B cell (primary cell): ENCODE results near the gene ATAD5. TPM values are rescaled to one million over a fixed set of nuclear protein-coding genes. Genes with fewer than 3 reads are reported as not detected.

Experiments
- ATAC-seq: fragments of 200-7000 bp; cut with Tn5 transposase; one replicate; pipeline ENCODE4 v1.10.0; 2021; ENCODE audit warnings: low read depth, mild to moderate bottlenecking, moderate number of reproducible peaks, moderate library complexity
- CTCF ChIA-PET: fragments of 350-600 bp; sonication (Branson Sonifier 250); formaldehyde crosslinking; loops from one replicate; lab custom pipeline; 2021; ENCODE audit warnings: antibody characterized with exemption, inconsistent platforms; lab: Charles Lee
- POLR2A ChIA-PET: fragments of 350-600 bp; sonication (Branson Sonifier 250); formaldehyde crosslinking; loops from one replicate; lab custom pipeline; 2021; ENCODE audit warnings: antibody characterized with exemption; lab: Charles Lee
- DNase-seq: peaks from one replicate; pipeline ENCODE4 v3.0.0; 2013
- H2AFZ ChIP-seq: 2 replicates; pipeline ENCODE4 v1.6.1; 2012; ENCODE audit warnings: mild to moderate bottlenecking, low read depth, low read length; ENCODE audit not compliant: insufficient read depth, poor library complexity, severe bottlenecking
- H3K27ac ChIP-seq, 2 donors: 1 replicate in 1 of 2; 2 replicates in 1 of 2; pipeline ENCODE4 v1.5.1; 2012 to 2013; ENCODE audit warnings: low read length in 2 of 2, mild to moderate bottlenecking in 2 of 2, moderate library complexity in 1 of 2
- H3K27me3 ChIP-seq, 4 experiments: fragments of 200-600 bp in 1 of 4; sonication (generic) in 1 of 4; replicated peaks in 1 of 4; 1 replicate in 2 of 4; 2 replicates in 2 of 4; pipeline versions ENCODE4 v1.6.1 to v1.7.0; 2013 to 2016; ENCODE audit warnings: low read length in 3 of 4, mild to moderate bottlenecking in 2 of 4, mixed read lengths in 1 of 4, moderate library complexity in 1 of 4; ENCODE audit not compliant: insufficient read depth in 4 of 4, control insufficient read depth in 3 of 4; ENCODE audit errors: control extremely low read depth in 1 of 4
- H3K36me3 ChIP-seq, 2 experiments: replicated peaks in 1 of 2; 1 replicate in 1 of 2; 2 replicates in 1 of 2; pipeline versions ENCODE4 v1.6.1 to v1.7.1; 2013; ENCODE audit warnings: low read length in 1 of 2; ENCODE audit not compliant: insufficient read depth in 2 of 2, control insufficient read depth in 1 of 2; ENCODE audit errors: control extremely low read depth in 1 of 2, extremely low read depth in 1 of 2
- H3K4me1 ChIP-seq, 2 donors: fragments of 200-600 bp in 1 of 2; sonication (generic) in 1 of 2; 1 replicate in 1 of 2; 2 replicates in 1 of 2; pipeline versions ENCODE4 v1.5.1 to v1.6.1; 2013 to 2017; ENCODE audit warnings: low read length in 2 of 2; ENCODE audit not compliant: control insufficient read depth in 2 of 2, insufficient read depth in 2 of 2
- H3K4me2 ChIP-seq: replicated peaks from 2 replicates; pipeline ENCODE3; 2012; ENCODE audit warnings: mild to moderate bottlenecking, low read depth, low read length; ENCODE audit not compliant: poor library complexity, severe bottlenecking
- H3K4me3 ChIP-seq, 5 experiments: fragments of 200-600 bp in 1 of 5; sonication (generic) in 1 of 5; 1 replicate in 3 of 5; 2 replicates in 2 of 5; pipeline versions ENCODE4 v1.5.1 to v1.7.0; 2011 to 2016; ENCODE audit warnings: low read length in 4 of 5, mild to moderate bottlenecking in 4 of 5, low read depth in 2 of 5, control low read depth in 1 of 5, moderate library complexity in 1 of 5; ENCODE audit not compliant: insufficient read depth in 1 of 5; ENCODE audit errors: control extremely low read depth in 1 of 5, extremely low read depth in 1 of 5
- H3K79me2 ChIP-seq: fragments of 200-600 bp; sonication (generic); one replicate; pipeline ENCODE4 v1.6.0; 2016; ENCODE audit warnings: low read length; ENCODE audit not compliant: control insufficient read depth, insufficient read depth
- H3K9ac ChIP-seq: fragments of 200-600 bp; sonication (generic); 2 replicates; pipeline ENCODE4 v1.6.1; 2017; ENCODE audit warnings: mild to moderate bottlenecking, low read length, moderate library complexity
- H3K9me3 ChIP-seq, 3 donors: one replicate each; pipeline versions ENCODE4 v1.6.1 to v1.7.1; 2013; ENCODE audit warnings: low read length in 2 of 3; ENCODE audit not compliant: control insufficient read depth in 2 of 3, insufficient read depth in 1 of 3; ENCODE audit errors: control extremely low read depth in 1 of 3
- H4K20me1 ChIP-seq: 2 replicates; pipeline ENCODE4 v1.6.0; 2012; ENCODE audit warnings: mild to moderate bottlenecking, low read length; ENCODE audit not compliant: insufficient read depth, control insufficient read depth, poor library complexity, severe bottlenecking
- H3K27ac Mint-ChIP-seq: one replicate; pipeline ENCODE4 v1.8.0; 2021; ENCODE audit warnings: mixed read lengths
- H3K27me3 Mint-ChIP-seq: one replicate; pipeline ENCODE4 v1.8.0; 2021; ENCODE audit warnings: mixed read lengths
- H3K4me1 Mint-ChIP-seq: one replicate; pipeline ENCODE4 v1.8.0; 2021; ENCODE audit warnings: mixed read lengths
- H3K4me3 Mint-ChIP-seq: one replicate; pipeline ENCODE4 v1.8.0; 2021; ENCODE audit warnings: mixed read lengths
- H3K9me3 Mint-ChIP-seq: one replicate; pipeline ENCODE4 v1.8.0; 2022; ENCODE audit warnings: mixed read lengths; ENCODE audit not compliant: insufficient read depth
- EZH2 ChIP-seq: IDR thresholded peaks from 2 replicates; pipeline ENCODE4 v1.6.1; 2012; ENCODE audit warnings: borderline replicate concordance, low read depth, mild to moderate bottlenecking, moderate library complexity, low read length; ENCODE audit not compliant: insufficient read depth, poor library complexity, severe bottlenecking
- WGBS: methylation state at CpG from one replicate; pipeline ENCODE4 v1.1.5; 2013; ENCODE audit warnings: missing lambda C conversion rate; ENCODE audit not compliant: insufficient coverage; 5-methylcytosine and 5-hydroxymethylcytosine counted together
- intact Hi-C: fragments of 100-400 bp; cut with micrococcal nuclease; formaldehyde crosslinking; loops from one replicate; pipeline ENCODE4 v1.10.0; 2022
- polyA plus RNA-seq: library from polyadenylated mRNA; depleted of rRNA; stranded (reverse); fragments of >200 nt; gene quantifications from 2 replicates; pipeline ENCODE4 v1.2.3, GENCODE V29; 2012
- total RNA-seq, 2 donors: library from RNA; stranded (reverse); fragments of 120-200 nt in 1 of 2; gene quantifications; 1 replicate in 1 of 2; 2 replicates in 1 of 2; pipeline versions ENCODE4 v1.2.3 to v1.2.4, GENCODE V29; 2013 to 2022
- TF ChIP-seq, protein P1 (sequence below): fragments of 200-600 bp; IDR thresholded peaks from one replicate; pipeline ENCODE4 v1.8.0; 2022; ENCODE audit warnings: antibody characterized with exemption, mild to moderate bottlenecking

ATAD5 gene
- total and polyA plus RNA-seq, 2 donors (not counting 1 experiment from before 2014, with no cell fraction given): 1.2 to 7.3 TPM

- Histone ChIP-seq H3K4me3 (no peak overlapping the region), H3K4me1 (peaks cover 5 to 10% of the 10 kb centered on the region in 2 donors), H4K20me1 (no peaks in the 10 kb centered on the region), H3K79me2 (no peaks in the 10 kb centered on the region), H3K9me3 (no peaks in the 10 kb centered on the region), H2AFZ (no peak overlapping the region), H3K36me3 (peaks cover 0 to 6% of the 10 kb centered on the region in 2 experiments), H3K27me3 (peaks cover 0 to 6% (median 0%) of the 10 kb centered on the region in 4 experiments), H3K9ac (no peak overlapping the region), H3K27ac (no peak overlapping the region), H3K4me2 (no peak overlapping the region)
- H3K27ac Mint-ChIP-seq: no peak overlapping the region
- CTCF ChIA-PET: interaction anchor here (0.9 kb wide), 1 partner anchor 44 kb away, joined by 4 read pairs; no protein-coding TSS in a partner anchor
- no peak for TF ChIP-seq EZH2
- TF ChIP-seq, protein P1, sequence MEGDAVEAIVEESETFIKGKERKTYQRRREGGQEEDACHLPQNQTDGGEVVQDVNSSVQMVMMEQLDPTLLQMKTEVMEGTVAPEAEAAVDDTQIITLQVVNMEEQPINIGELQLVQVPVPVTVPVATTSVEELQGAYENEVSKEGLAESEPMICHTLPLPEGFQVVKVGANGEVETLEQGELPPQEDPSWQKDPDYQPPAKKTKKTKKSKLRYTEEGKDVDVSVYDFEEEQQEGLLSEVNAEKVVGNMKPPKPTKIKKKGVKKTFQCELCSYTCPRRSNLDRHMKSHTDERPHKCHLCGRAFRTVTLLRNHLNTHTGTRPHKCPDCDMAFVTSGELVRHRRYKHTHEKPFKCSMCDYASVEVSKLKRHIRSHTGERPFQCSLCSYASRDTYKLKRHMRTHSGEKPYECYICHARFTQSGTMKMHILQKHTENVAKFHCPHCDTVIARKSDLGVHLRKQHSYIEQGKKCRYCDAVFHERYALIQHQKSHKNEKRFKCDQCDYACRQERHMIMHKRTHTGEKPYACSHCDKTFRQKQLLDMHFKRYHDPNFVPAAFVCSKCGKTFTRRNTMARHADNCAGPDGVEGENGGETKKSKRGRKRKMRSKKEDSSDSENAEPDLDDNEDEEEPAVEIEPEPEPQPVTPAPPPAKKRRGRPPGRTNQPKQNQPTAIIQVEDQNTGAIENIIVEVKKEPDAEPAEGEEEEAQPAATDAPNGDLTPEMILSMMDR: no peak
- DNase-seq (no peak), ATAC-seq (no peak)
- WGBS: 72% methylated on average over 2 of the region's 6 CpGs
- intact Hi-C loops: no loop called here
- no peaks in the 10 kb centered on the region for H3K9me3 Mint-ChIP-seq
- no peaks in the 10 kb centered on the region for H3K27me3 Mint-ChIP-seq
- H3K4me3 Mint-ChIP-seq: no peak overlapping the region
- H3K4me1 Mint-ChIP-seq: peaks cover 7% of the 10 kb centered on the region
- POLR2A ChIA-PET: no interaction called here
Observed at GRCh38 chr17:30926516-30926915, 94.8 kb downstream of the ATAD5 start.

GRCh38 chr17:30927756-30928155, 96.0 kb downstream of the ATAD5 start:
- TF ChIP-seq, protein P1: no peak
- no peak for TF ChIP-seq EZH2
- Histone ChIP-seq H3K4me1 (peaks cover 3% of the 10 kb centered on the region in 2 donors), H3K36me3 (peaks cover 0 to 6% of the 10 kb centered on the region in 2 experiments), H3K4me2 (no peak overlapping the region), H3K79me2 (no peaks in the 10 kb centered on the region), H3K4me3 (no peak overlapping the region), H4K20me1 (no peaks in the 10 kb centered on the region), H3K9ac (no peak overlapping the region), H3K9me3 (no peaks in the 10 kb centered on the region), H3K27me3 (peaks cover 0 to 3% (median 0%) of the 10 kb centered on the region in 4 experiments), H3K27ac (no peak overlapping the region), H2AFZ (no peak overlapping the region)
- Mint-ChIP-seq H3K4me1 (peaks cover 2% of the 10 kb centered on the region), H3K4me3 (no peak overlapping the region), H3K27me3 (no peaks in the 10 kb centered on the region), H3K27ac (no peak overlapping the region), H3K9me3 (no peaks in the 10 kb centered on the region)
- CTCF ChIA-PET: interaction anchor here (0.7 to 0.9 kb wide), 2 partner anchors 45 to 421 kb away, joined by 3 to 4 read pairs; no protein-coding TSS in a partner anchor
- POLR2A ChIA-PET: no interaction called here
- DNase-seq (no peak), ATAC-seq (no peak)
- WGBS: 95% methylated on average over 3 of the region's 5 CpGs
- intact Hi-C loops: no loop called here
